Lung (tissue), 12 donors: ENCODE data around the gene DLGAP4. TPM values are rescaled to one million over a fixed set of nuclear protein-coding genes. Genes with fewer than 3 reads are reported as not detected.

ENCODE experiments used
- ATAC-seq: fragments of 200-7000 bp; cut with Tn5 transposase; one replicate; pipeline ENCODE4 v1.9.1; 2020; ENCODE audit warnings: moderate number of reproducible peaks; ENCODE audit not compliant: insufficient read depth, low FRiP score
- DNase-seq, 3 donors: peaks; one replicate each; pipeline ENCODE4 v3.0.0-alpha.2; 2013 to 2017
- H3K27ac ChIP-seq, 2 donors: one replicate each; pipeline ENCODE4 v1.5.1; 2013; ENCODE audit warnings: mild to moderate bottlenecking in 2 of 2, moderate library complexity in 2 of 2, control low read depth in 1 of 2, inconsistent platforms in 1 of 2, low read depth in 1 of 2, low read length in 1 of 2
- H3K27me3 ChIP-seq, 3 donors: one replicate each; pipeline ENCODE4 v1.5.1; 2013; ENCODE audit warnings: low read length in 2 of 3; ENCODE audit not compliant: control insufficient read depth in 3 of 3, insufficient read depth in 3 of 3
- H3K36me3 ChIP-seq, 4 donors: one replicate each; pipeline ENCODE4 v1.5.1; 2013; ENCODE audit warnings: low read length in 4 of 4, mild to moderate bottlenecking in 1 of 4, moderate library complexity in 1 of 4; ENCODE audit not compliant: control insufficient read depth in 4 of 4, insufficient read depth in 4 of 4
- H3K4me1 ChIP-seq, 5 donors: one replicate each; pipeline ENCODE4 v1.5.1; 2013; ENCODE audit warnings: low read length in 5 of 5, mild to moderate bottlenecking in 2 of 5, moderate library complexity in 1 of 5; ENCODE audit not compliant: control insufficient read depth in 5 of 5, insufficient read depth in 5 of 5
- H3K4me3 ChIP-seq: one replicate; pipeline ENCODE4 v1.5.1; 2013; ENCODE audit warnings: mild to moderate bottlenecking, control low read depth, moderate library complexity
- H3K9ac ChIP-seq, 2 donors: one replicate each; pipeline ENCODE4 v1.5.1; 2013; ENCODE audit warnings: low read length in 2 of 2, control low read depth in 1 of 2; ENCODE audit not compliant: insufficient read depth in 1 of 2
- H3K9me3 ChIP-seq, 4 donors: one replicate each; pipeline ENCODE4 v1.5.1; 2013; ENCODE audit warnings: low read length in 3 of 4, mild to moderate bottlenecking in 1 of 4, moderate library complexity in 1 of 4; ENCODE audit not compliant: control insufficient read depth in 4 of 4, insufficient read depth in 3 of 4
- CTCF ChIP-seq: IDR thresholded peaks from 2 replicates; pipeline ENCODE4 v1.5.1; 2012; ENCODE audit warnings: mild to moderate bottlenecking; ENCODE audit errors: control extremely low read depth, extremely low read depth
- WGBS, 2 donors: extraction: QIAGEN DNeasy Blood & Tissue Kit; methylation state at CpG; one replicate each; pipeline ENCODE4 v1.1.7; 2013; 5-methylcytosine and 5-hydroxymethylcytosine counted together
- polyA plus RNA-seq, 2 donors: library from polyadenylated mRNA; stranded (reverse); fragments of 200-250 nt; gene quantifications; one replicate each; pipeline ENCODE4 v1.2.1, GENCODE V29; 2013
- total RNA-seq, 2 donors: library from RNA; depleted of rRNA in 1 of 2; stranded (reverse); fragments of >200 nt in 1 of 2; gene quantifications; one replicate each; pipeline ENCODE4 v1.2.1, GENCODE V29; 2014 to 2021
- donor health status: control.
- donor health status: control.
- donor health status: Bipolar disorder and iron deficiency.
- donor health status: healthy.
- donor health status: DM: yes; HTN: yes; CAD: no.

Gene DLGAP4
- total and polyA plus RNA-seq, 4 donors = 34.6 to 67.6 (median 35.8) TPM

GRCh38 chr20:36565520-36565919 lies 259.4 kb downstream of the DLGAP4 start:
- H3K9ac ChIP-seq = no peak overlapping the region
- H3K9me3 ChIP-seq = peaks cover 0 to 5% (median 1%) of the 10 kb centered on the region in 4 donors
- ATAC-seq (no peak), DNase-seq (no peak)
- H3K4me1 ChIP-seq = no peaks in the 10 kb centered on the region
- H3K27me3 ChIP-seq = no peaks in the 10 kb centered on the region
- H3K4me3 ChIP-seq = no peak overlapping the region
- TF ChIP-seq CTCF = no peak
- no peak overlapping the region for H3K27ac ChIP-seq
- H3K36me3 ChIP-seq = peaks cover 0 to 2% (median 0%) of the 10 kb centered on the region in 4 donors
- 93 to 97% methylated on average over 3 of the region's 3 CpGs for WGBS, 2 donors

- Histone ChIP-seq H3K4me3 (no peak overlapping the region), H3K9me3 (peaks cover 0 to 5% (median 1%) of the 10 kb centered on the region in 4 donors), H3K9ac (no peak overlapping the region), H3K36me3 (no peaks in the 10 kb centered on the region), H3K27ac (no peak overlapping the region), H3K4me1 (peaks cover 0 to 14% (median 3%) of the 10 kb centered on the region in 5 donors), H3K27me3 (no peaks in the 10 kb centered on the region)
- DNase-seq = no peak
- 84 to 91% methylated on average over 7 of the region's 7 CpGs for WGBS, 2 donors
- ATAC-seq = no peak
- no peak for TF ChIP-seq CTCF
Measured at GRCh38 chr20:36569847-36570429, 263.8 kb downstream of the DLGAP4 start.

GRCh38 chr20:36571564-36572504 lies 265.7 kb downstream of the DLGAP4 start:
- Histone ChIP-seq H3K27ac (peak overlapping the region in 1 of 2 donors; percentile 89), H3K4me1 (peaks cover 0 to 27% (median 8%) of the 10 kb centered on the region in 5 donors), H3K9me3 (no peaks in the 10 kb centered on the region), H3K27me3 (no peaks in the 10 kb centered on the region), H3K9ac (peak overlapping the region in 1 of 2 donors; percentile 94), H3K36me3 (no peaks in the 10 kb centered on the region), H3K4me3 (no peak overlapping the region)
- WGBS, 2 donors = 46 to 62% methylated on average over 17 of the region's 17 CpGs
- DNase-seq (peak; percentile 39 to 72 (median 59)), ATAC-seq (no peak)
- TF ChIP-seq CTCF = no peak
